Measurements from ENCODE around the gene GRHL1.
"Not testable (repeated sequence)": the region's sequence is repeated elsewhere in the genome, so short reads cannot be mapped to it uniquely, and the experiment has no call there.

GRCh38 chr2:9927020-9927419 lies 24.5 kb upstream of the GRHL1 start:
- TF ChIP-seq, protein P1, sequence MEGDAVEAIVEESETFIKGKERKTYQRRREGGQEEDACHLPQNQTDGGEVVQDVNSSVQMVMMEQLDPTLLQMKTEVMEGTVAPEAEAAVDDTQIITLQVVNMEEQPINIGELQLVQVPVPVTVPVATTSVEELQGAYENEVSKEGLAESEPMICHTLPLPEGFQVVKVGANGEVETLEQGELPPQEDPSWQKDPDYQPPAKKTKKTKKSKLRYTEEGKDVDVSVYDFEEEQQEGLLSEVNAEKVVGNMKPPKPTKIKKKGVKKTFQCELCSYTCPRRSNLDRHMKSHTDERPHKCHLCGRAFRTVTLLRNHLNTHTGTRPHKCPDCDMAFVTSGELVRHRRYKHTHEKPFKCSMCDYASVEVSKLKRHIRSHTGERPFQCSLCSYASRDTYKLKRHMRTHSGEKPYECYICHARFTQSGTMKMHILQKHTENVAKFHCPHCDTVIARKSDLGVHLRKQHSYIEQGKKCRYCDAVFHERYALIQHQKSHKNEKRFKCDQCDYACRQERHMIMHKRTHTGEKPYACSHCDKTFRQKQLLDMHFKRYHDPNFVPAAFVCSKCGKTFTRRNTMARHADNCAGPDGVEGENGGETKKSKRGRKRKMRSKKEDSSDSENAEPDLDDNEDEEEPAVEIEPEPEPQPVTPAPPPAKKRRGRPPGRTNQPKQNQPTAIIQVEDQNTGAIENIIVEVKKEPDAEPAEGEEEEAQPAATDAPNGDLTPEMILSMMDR (IDR thresholded peaks at IDR 0.05; ENCODE audit: low read depth, low read length, poor library complexity, severe bottlenecking): not testable (repeated sequence)
- not testable (repeated sequence) for TF ChIP-seq EZH2phosphoT487 (IDR thresholded peaks at IDR 0.05; ENCODE audit: borderline replicate concordance, low read length)
